GM10248 (cell line): ENCODE data around the gene ERC2.

Experiments used
- CTCF ChIA-PET: fragments of 300-600 bp; sonication (Branson Sonifier 250); formaldehyde crosslinking; extraction: SDS; loops from one replicate; lab custom pipeline; 2021; ENCODE audit warnings: antibody characterized with exemption; lab: Yijun Ruan, JAX
- POLR2A ChIA-PET: fragments of 350-650 bp; sonication (Branson Sonifier 250); formaldehyde crosslinking; extraction: SDS; loops from one replicate; lab custom pipeline; 2020; ENCODE audit warnings: antibody characterized with exemption; lab: Yijun Ruan, JAX
- DNase-seq: peaks from one replicate; pipeline ENCODE4 v3.0.0; 2012; ENCODE audit errors: extremely low spot score
- CTCF ChIP-seq: IDR thresholded peaks from 2 replicates; pipeline ENCODE4 v1.5.1; 2012; ENCODE audit warnings: mild to moderate bottlenecking, low read depth; ENCODE audit errors: extremely low read depth, missing control alignments, control extremely low read depth

ERC2 gene

GRCh38 chr3:55649554-55649953, 818.7 kb downstream of the ERC2 start:
- ChIA-PET POLR2A (no interaction called here), CTCF (no interaction called here)
- TF ChIP-seq CTCF: no peak
- DNase-seq: no peak

GRCh38 chr3:55648591-55649318, 819.5 kb downstream of the ERC2 start:
- CTCF ChIA-PET: interaction anchor here (1.2 to 2.3 kb wide), 2 partner anchors 16 to 38 kb away, joined by 3 to 9 read pairs; no protein-coding TSS in a partner anchor
- POLR2A ChIA-PET: no interaction called here
- no peak for TF ChIP-seq CTCF
- no peak for DNase-seq

GRCh38 chr3:55647670-55648069, 820.6 kb downstream of the ERC2 start:
- ChIA-PET CTCF (interaction anchor here (0.8 to 2.3 kb wide), 5 partner anchors 17 to 39 kb away, joined by 3 to 9 read pairs (median 3); no protein-coding TSS in a partner anchor), POLR2A (no interaction called here)
- DNase-seq: no peak
- no peak for TF ChIP-seq CTCF

- TF ChIP-seq CTCF: no peak
- ChIA-PET CTCF (interaction anchor here (0.8 to 2.3 kb wide), 4 partner anchors 17 to 23 kb away, joined by 3 to 9 read pairs (median 3); no protein-coding TSS in a partner anchor), POLR2A (no interaction called here)
- no peak for DNase-seq
Measured at GRCh38 chr3:55647063-55647462, 821.2 kb downstream of the ERC2 start.

- ChIA-PET POLR2A (no interaction called here), CTCF (no interaction called here)
- DNase-seq: no peak
- TF ChIP-seq CTCF: no peak
Measured at GRCh38 chr3:55646121-55646520, 822.1 kb downstream of the ERC2 start.

- CTCF ChIA-PET: no interaction called here
- no peak for TF ChIP-seq CTCF
- no peak for DNase-seq
- POLR2A ChIA-PET: no interaction called here
Measured at GRCh38 chr3:55645422-55645821, 822.8 kb downstream of the ERC2 start.
